Hepatic stellate cell (primary cell): Measurements from ENCODE around the gene PAX2.

Experiments used
- DNase-seq: peaks from one replicate; pipeline ENCODE4 v3.0.0; 2011; ENCODE audit warnings: low spot score

Gene PAX2

DNA sequence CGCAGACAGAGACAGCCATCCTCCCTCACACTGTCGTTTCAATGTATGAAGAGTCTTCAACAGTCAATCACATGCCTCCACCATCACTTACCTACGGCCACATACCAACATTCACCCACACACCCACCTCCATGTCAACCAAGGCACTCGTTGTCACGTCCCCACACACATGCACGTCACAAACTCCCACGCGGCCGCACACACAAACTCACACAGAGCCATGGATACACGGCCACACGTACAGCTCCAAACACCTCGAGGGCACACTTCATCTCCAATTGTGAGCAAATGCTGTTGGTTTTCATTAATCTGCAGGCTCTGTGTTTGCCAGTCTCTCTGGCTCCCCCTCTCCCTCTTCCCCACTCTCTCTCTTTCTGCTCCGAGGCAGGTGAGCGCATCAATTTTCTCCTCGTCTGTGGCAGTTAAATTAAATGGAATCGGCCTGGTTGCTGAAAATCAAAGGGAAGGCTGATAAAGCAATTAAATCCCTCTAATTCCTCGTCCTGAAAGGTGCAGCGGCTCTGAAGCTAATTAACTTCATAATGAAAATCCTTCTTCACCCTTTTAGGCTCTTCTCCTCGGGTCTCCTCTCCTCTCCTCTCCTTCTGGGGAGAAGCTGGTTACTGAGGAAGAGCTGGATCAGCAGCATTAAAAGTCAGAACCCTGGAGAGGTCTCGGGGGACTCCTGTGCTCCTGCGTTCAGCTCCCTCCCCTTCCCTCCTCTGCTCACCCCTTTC is 113.5 kb downstream of the PAX2 start:
- no peak for DNase-seq

- DNase-seq, result no peak
These were observed 114.0 kb downstream of the PAX2 start for GRCh38 chr10:100859484-100859763.

- DNase-seq, result no peak
These were observed 118.1 kb downstream of the PAX2 start for GRCh38 chr10:100863433-100863832.

DNA sequence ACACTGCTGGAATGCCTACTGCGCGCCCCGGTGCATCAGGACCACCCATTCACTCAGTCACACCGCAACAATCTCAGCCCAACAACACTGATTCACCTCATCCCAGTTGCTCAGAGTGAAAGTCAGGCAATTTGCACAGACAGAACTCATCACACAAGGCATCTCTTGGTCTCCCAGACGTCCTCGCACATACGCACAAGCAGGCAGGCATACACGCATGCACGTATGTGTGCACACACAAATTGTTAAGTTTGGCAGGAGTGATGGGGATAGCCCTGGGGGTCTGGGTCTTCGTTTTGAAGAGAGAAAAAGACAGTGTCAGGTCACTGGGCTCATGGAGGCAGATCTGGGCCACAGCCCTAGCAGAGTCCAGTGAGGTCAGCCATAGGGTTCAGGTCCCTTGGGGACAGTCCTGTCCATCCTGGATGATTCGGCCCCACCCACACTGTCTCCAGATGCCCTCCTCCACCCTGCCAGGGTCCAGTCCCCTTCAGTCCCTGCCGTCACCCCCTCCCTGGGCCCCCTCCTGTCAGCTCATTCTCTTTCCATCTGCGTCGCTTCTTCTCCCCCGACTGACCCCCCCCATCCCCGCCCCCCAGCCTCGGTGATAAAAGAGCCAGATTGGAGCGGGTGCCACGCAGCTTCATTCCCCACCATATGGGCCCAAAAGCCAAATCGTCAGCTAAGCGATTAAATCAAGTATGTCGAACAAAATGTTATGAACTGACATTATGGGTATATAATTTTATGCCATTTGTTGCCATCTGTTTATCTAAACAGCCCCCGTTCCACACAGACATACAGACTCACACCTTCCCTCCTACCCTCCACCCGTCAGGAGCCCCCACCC is 118.9 kb downstream of the PAX2 start:
- no peak for DNase-seq

GRCh38 chr10:100864978-100865377 is 119.6 kb downstream of the PAX2 start:
- no peak for DNase-seq

GRCh38 chr10:100866010-100866409 is 120.6 kb downstream of the PAX2 start:
- DNase-seq, result no peak

GRCh38 chr10:100866575-100867098 is 121.3 kb downstream of the PAX2 start:
- DNase-seq, result no peak

- DNase-seq, result no peak
These were observed 122.0 kb downstream of the PAX2 start for GRCh38 chr10:100867261-100867963.

DNA sequence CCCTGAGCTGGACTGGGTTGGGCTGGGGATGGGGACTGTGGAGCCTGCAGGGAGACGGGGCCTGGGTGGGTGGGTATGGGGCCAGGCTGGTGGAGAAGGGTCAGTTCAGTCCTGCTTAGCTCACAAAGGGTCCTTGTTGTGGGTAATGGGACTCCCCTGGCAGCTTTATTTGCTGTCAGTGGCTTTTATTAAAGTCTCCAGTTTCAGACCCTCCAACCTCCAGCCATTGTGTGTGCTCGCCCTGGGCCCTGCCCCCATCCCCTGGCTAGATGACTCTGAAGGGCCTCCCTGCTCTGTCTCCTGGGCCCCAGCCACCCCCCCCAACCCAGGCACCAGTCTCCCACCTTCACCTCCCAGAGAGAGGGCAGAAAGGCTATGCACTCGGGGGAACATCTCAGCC is 123.0 kb downstream of the PAX2 start:
- no peak for DNase-seq

DNA sequence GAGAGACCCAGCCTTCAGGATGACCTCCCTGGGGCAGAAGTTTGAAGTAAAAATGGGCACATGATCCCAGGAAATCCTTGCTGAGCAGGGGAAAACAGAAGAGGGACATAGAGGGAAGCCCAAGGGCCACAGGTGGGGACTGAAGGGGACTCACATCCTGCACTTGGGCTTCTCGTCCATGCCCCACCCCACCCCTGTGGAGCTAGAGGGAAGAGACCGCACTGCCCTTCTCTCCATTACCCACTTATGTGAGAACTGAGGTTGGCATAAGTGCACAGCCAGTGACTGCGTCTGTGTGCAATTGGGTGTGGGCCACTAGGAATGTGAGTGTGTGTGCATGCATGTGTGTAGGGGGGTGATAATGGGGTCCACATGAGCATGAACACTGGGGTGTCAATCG is 124.0 kb downstream of the PAX2 start:
- DNase-seq, result no peak

DNA sequence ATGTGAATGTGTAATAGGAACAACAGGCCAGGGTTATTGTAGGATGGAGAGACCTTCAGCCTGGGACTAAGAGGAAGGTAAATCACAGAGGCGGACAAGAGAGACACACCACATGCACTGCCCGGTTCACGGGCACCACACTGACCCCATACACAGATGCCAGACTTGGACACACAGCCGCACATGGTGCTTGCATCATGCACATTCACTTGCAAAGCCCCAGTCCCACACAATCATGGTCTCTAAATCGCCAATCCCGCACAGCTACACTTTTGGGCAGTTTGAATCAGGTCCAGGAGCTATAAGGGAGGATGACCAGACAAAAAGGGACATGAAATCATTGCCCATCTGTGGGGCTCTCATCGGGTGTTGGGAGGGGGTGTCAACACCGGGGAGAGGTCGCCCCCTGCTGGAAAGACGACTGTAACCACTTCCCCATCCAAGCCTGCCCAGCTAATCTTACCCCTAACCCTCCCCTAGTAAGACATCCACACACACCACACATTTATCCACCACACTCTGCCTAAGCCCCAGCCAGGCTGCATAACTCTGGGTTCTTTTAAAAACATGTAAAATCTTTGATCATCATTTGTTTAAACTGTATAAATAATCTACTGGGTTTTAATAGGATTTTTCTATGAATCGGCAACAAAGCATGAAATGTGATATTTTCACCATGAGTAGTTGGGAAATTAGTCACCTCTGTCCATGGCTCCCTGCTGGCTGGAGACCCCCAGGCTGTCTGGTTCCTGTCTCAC is 126.8 kb downstream of the PAX2 start:
- peak; percentile 74 for DNase-seq

GRCh38 chr10:100873146-100873826 is 127.9 kb downstream of the PAX2 start:
- DNase-seq, result no peak

- no peak for DNase-seq
These were observed 128.5 kb downstream of the PAX2 start for GRCh38 chr10:100873827-100874326.

GRCh38 chr10:100874702-100875483 is 129.5 kb downstream of the PAX2 start:
- DNase-seq, result no peak

DNA sequence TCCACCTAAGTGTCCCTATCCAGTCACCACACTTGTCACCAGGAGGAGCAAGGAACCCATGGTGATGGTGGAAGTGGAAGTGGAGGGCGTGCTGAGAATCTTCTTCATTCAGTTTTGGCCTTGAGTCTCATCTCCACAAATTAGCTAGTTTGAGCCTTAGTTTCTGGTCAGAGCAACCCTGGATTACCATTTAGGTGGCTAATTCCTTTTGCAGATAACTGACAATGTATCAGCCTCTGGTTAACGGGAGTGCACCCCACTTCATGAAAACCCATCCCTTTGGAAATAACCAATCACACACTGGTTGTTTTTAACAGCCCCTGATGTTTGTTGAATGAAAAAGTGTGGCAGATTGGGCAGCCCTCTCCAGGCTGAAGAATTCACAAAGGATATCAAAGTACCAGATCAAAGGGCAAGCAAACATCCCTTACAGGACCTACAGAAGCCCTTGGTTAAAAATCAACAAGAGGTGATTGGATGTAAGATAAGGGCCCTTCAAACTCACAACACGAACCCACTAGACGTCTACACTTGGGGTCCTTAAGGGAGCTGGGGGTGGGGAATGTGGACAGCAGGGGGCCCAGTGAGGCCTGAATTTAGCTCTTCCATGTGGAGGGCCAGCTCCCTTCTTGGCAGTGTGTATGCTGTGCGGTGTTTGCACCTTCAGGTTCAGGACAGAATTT is 130.2 kb downstream of the PAX2 start:
- no peak for DNase-seq

DNA sequence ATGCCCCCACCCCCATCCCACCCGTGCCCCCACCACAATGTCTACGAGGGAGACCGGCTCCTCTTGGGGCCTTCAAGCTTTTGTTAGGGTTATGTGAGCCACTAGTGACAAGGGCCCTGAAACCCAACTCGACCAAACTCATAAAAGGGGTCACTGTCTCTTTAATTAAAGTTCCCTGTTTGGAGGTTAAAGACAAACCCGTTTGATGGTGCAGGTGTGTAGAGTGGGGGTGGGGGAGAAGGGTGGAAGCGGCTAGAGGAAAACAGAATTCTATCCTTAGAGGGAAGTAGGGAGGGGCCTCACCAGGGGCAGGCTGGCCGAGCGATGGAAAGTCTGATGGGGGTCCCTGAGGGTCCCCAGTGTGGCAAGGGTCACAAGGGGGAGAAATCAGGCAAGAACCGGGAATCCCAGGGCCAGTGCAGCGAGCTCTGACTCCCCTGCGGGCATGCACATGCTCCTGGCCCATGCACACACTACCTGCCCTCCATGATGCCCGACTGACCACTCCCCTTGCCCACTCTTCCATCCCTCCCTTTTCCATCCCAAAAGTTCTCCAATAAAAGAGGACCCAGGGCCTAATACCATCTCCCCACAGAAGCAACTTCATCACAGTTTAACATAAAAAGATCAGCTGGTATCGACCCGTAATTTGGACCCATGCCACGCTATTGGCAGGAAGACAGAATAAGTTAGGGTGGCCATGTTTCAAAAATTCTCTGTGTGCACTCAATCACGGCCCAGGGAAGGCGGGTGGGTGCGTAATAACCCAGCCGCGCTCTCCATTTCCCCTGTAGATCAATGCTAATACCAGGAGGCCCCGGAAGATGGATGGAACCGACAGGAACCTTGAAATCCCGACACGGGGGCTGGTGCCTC is 131.4 kb downstream of the PAX2 start:
- DNase-seq, result no peak

DNA sequence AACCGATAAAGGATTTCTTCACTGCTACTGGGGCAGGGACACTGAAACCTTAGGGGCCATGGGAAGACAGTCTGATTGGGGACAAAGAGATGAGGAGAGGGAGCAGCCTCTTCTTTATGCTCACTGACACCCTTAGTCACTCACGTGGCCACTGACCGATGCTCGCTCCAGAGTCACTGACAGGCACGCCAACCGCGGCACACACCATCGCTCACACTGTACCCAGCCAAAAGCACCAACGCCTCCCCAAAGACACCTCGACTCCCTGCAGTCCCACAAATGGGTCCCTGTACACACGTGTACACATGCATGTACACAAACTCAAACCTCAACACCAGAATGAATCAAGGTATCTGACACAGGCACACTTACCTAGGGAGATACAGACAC is 132.1 kb downstream of the PAX2 start:
- no peak for DNase-seq

DNA sequence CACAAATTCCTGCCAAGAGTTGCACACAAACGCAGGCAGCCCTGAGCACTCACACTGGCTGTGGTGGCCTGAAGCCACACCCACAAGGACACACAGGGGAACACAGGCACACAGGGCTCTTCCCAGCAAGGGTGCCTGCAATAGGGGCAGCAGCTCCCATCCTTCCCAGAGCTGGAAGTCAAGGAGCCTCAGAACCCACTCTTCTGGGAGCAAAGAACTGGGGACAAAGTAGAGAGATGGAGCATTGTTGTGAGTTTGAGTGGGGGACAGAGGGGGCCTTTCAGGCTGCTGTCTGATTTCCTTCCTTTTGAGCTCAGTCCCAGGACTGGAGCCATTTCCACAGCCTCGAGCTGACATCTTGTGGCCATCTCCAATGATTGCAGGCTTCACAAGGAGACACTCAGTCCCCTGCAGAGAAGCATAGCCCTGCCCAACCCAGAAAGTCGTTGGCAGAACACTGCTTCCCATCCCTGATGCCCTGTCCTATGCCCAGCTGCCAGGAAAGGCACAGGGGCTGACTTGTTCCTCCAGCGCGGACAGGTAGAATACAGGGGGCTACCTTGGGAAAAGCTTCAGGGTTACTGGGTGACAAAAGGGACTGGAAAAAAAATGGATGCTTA is 133.0 kb downstream of the PAX2 start:
- DNase-seq, result peak; percentile 91
